OCI-LY7 (cell line): ENCODE measurements around the gene NME5.

ENCODE experiments used
- CTCF ChIP-seq: fragments of 200-600 bp; sonication (generic); conservative IDR thresholded peaks from 2 replicates; pipeline ENCODE4 v1.5.1; 2014; ENCODE audit warnings: mild to moderate bottlenecking, antibody characterized with exemption, low read length, moderate library complexity, mixed read lengths
- EZH2phosphoT487 ChIP-seq: fragments of 200-600 bp; sonication (generic); IDR thresholded peaks from 2 replicates; pipeline ENCODE4 v1.6.1; 2018; ENCODE audit warnings: low read depth, borderline replicate concordance, mild to moderate bottlenecking, mixed run types, antibody characterized with exemption, low read length, moderate library complexity, mixed read lengths

GRCh38 chr5:138178516-138179276, 39.5 kb upstream of the NME5 start, which contains the start of the genes BRD8 and KIF20A:
- TF ChIP-seq CTCF (no peak), EZH2phosphoT487 (no peak)
